T-helper 17 cell (primary cell): ENCODE results near the gene CACNA1H. TPM values are rescaled to one million over a fixed set of nuclear protein-coding genes. Genes with fewer than 3 reads are reported as not detected.

Source experiments
- ATAC-seq: fragments of 150-1000 bp; cut with Tn5 transposase; 2 replicates; pipeline ENCODE4 v1.10.0; 2021; ENCODE audit warnings: mild to moderate bottlenecking, moderate library complexity
- DNase-seq, 3 donors: peaks; one replicate each; pipeline versions ENCODE4 v3.0.0 to v3.0.0-alpha.2; 2020 to 2021
- H3K9me3 ChIP-seq: one replicate; pipeline ENCODE4 v1.7.0; 2013; ENCODE audit warnings: low read length, mild to moderate bottlenecking; ENCODE audit not compliant: control insufficient read depth, poor library complexity, severe bottlenecking
- H3K27ac Mint-ChIP-seq: one replicate; pipeline ENCODE4 v1.8.0; 2022; ENCODE audit warnings: mild to moderate bottlenecking, moderate library complexity, mixed read lengths
- H3K27me3 Mint-ChIP-seq: one replicate; pipeline ENCODE4 v1.8.0; 2022; ENCODE audit warnings: mixed read lengths
- H3K36me3 Mint-ChIP-seq: one replicate; pipeline ENCODE4 v1.8.0; 2022; ENCODE audit warnings: low read depth, mixed read lengths
- H3K4me1 Mint-ChIP-seq: one replicate; pipeline ENCODE4 v1.8.0; 2022; ENCODE audit warnings: mild to moderate bottlenecking, mixed read lengths
- H3K4me3 Mint-ChIP-seq: one replicate; pipeline ENCODE4 v1.8.0; 2022; ENCODE audit warnings: mild to moderate bottlenecking, moderate library complexity, mixed read lengths
- total RNA-seq, 4 donors: library from RNA in 2 of 4; stranded (reverse) in 2 of 4; gene quantifications; one replicate each; pipeline ENCODE4 v1.2.3 and lab custom pipeline; 2022 to 2026

CACNA1H gene
- total RNA-seq, 2 donors from 2014 or later, result 8.6 to 9.5 TPM

GRCh38 chr16:1117176-1117900 is 35.6 kb upstream of the CACNA1H start:
- Mint-ChIP-seq H3K36me3 (no peaks in the 10 kb centered on the region), H3K4me1 (no peaks in the 10 kb centered on the region), H3K27ac (no peak overlapping the region), H3K27me3 (peaks cover 5% of the 10 kb centered on the region), H3K4me3 (no peak overlapping the region)
- no peaks in the 10 kb centered on the region for H3K9me3 ChIP-seq
- ATAC-seq, result no peak
- DNase-seq, result no peak

GRCh38 chr16:1117926-1118325 is 35.0 kb upstream of the CACNA1H start:
- H3K4me1 Mint-ChIP-seq, result no peaks in the 10 kb centered on the region
- H3K4me3 Mint-ChIP-seq, result no peak overlapping the region
- no peaks in the 10 kb centered on the region for H3K9me3 ChIP-seq
- no peaks in the 10 kb centered on the region for H3K36me3 Mint-ChIP-seq
- ATAC-seq (no peak), DNase-seq (no peak)
- no peak overlapping the region for H3K27ac Mint-ChIP-seq
- peaks cover 4% of the 10 kb centered on the region for H3K27me3 Mint-ChIP-seq

- Mint-ChIP-seq H3K27ac (no peak overlapping the region), H3K4me1 (no peaks in the 10 kb centered on the region), H3K27me3 (no peaks in the 10 kb centered on the region), H3K4me3 (no peak overlapping the region), H3K36me3 (no peaks in the 10 kb centered on the region)
- H3K9me3 ChIP-seq, result no peaks in the 10 kb centered on the region
- DNase-seq (no peak), ATAC-seq (no peak)
These were observed 33.8 kb upstream of the CACNA1H start for GRCh38 chr16:1119129-1119528.

- no peak for ATAC-seq
- no peak for DNase-seq
- H3K4me3 Mint-ChIP-seq, result no peak overlapping the region
These were observed 32.9 kb upstream of the CACNA1H start for GRCh38 chr16:1119766-1120576.

GRCh38 chr16:1120577-1120941 is 32.3 kb upstream of the CACNA1H start:
- no peaks in the 10 kb centered on the region for H3K27me3 Mint-ChIP-seq
- H3K36me3 Mint-ChIP-seq, result no peaks in the 10 kb centered on the region
- no peak overlapping the region for H3K4me3 Mint-ChIP-seq
- H3K27ac Mint-ChIP-seq, result no peak overlapping the region
- no peaks in the 10 kb centered on the region for H3K9me3 ChIP-seq
- peaks cover under 1% of the 10 kb centered on the region for H3K4me1 Mint-ChIP-seq
- DNase-seq, result no peak
- ATAC-seq, result no peak

More at GRCh38 chr16:1119766-1120576, 32.9 kb upstream of the CACNA1H start:
- H3K9me3 ChIP-seq, result no peaks in the 10 kb centered on the region
- no peak overlapping the region for H3K27ac Mint-ChIP-seq
- no peaks in the 10 kb centered on the region for H3K27me3 Mint-ChIP-seq
- no peaks in the 10 kb centered on the region for H3K4me1 Mint-ChIP-seq
- H3K36me3 Mint-ChIP-seq, result no peaks in the 10 kb centered on the region

- no peak overlapping the region for H3K4me3 Mint-ChIP-seq
- no peaks in the 10 kb centered on the region for H3K36me3 Mint-ChIP-seq
- no peak overlapping the region for H3K27ac Mint-ChIP-seq
- DNase-seq (no peak), ATAC-seq (no peak)
- no peaks in the 10 kb centered on the region for H3K27me3 Mint-ChIP-seq
- H3K9me3 ChIP-seq, result no peaks in the 10 kb centered on the region
- peaks cover 4% of the 10 kb centered on the region for H3K4me1 Mint-ChIP-seq
These were observed 31.9 kb upstream of the CACNA1H start for GRCh38 chr16:1121009-1121408.

GRCh38 chr16:1121601-1122397 is 31.1 kb upstream of the CACNA1H start:
- no peak for ATAC-seq

GRCh38 chr16:1122398-1122765 is 30.5 kb upstream of the CACNA1H start:
- no peaks in the 10 kb centered on the region for H3K9me3 ChIP-seq
- Mint-ChIP-seq H3K27ac (no peak overlapping the region), H3K27me3 (no peaks in the 10 kb centered on the region), H3K36me3 (no peaks in the 10 kb centered on the region), H3K4me3 (no peak overlapping the region), H3K4me1 (peaks cover 4% of the 10 kb centered on the region)
- DNase-seq (no peak), ATAC-seq (no peak)

More at GRCh38 chr16:1121601-1122397, 31.1 kb upstream of the CACNA1H start:
- no peaks in the 10 kb centered on the region for H3K27me3 Mint-ChIP-seq
- no peak overlapping the region for H3K27ac Mint-ChIP-seq
- H3K36me3 Mint-ChIP-seq, result no peaks in the 10 kb centered on the region
- no peak overlapping the region for H3K4me3 Mint-ChIP-seq
- no peak for DNase-seq
- H3K4me1 Mint-ChIP-seq, result peaks cover 4% of the 10 kb centered on the region
- H3K9me3 ChIP-seq, result no peaks in the 10 kb centered on the region

GRCh38 chr16:1123525-1124230 is 29.2 kb upstream of the CACNA1H start:
- Mint-ChIP-seq H3K27ac (no peak overlapping the region), H3K27me3 (no peaks in the 10 kb centered on the region), H3K4me1 (peaks cover 4% of the 10 kb centered on the region), H3K4me3 (no peak overlapping the region), H3K36me3 (no peaks in the 10 kb centered on the region)
- H3K9me3 ChIP-seq, result no peaks in the 10 kb centered on the region
- DNase-seq (no peak), ATAC-seq (no peak)

GRCh38 chr16:1124291-1124690 is 28.6 kb upstream of the CACNA1H start:
- H3K9me3 ChIP-seq, result no peaks in the 10 kb centered on the region
- peaks cover 4% of the 10 kb centered on the region for H3K4me1 Mint-ChIP-seq
- no peaks in the 10 kb centered on the region for H3K27me3 Mint-ChIP-seq
- no peak for ATAC-seq
- no peak overlapping the region for H3K27ac Mint-ChIP-seq
- H3K4me3 Mint-ChIP-seq, result no peak overlapping the region
- no peaks in the 10 kb centered on the region for H3K36me3 Mint-ChIP-seq
- DNase-seq, result no peak

GRCh38 chr16:1124795-1125194 is 28.1 kb upstream of the CACNA1H start:
- H3K27ac Mint-ChIP-seq, result no peak overlapping the region
- H3K36me3 Mint-ChIP-seq, result no peaks in the 10 kb centered on the region
- H3K9me3 ChIP-seq, result no peaks in the 10 kb centered on the region
- no peak for DNase-seq
- ATAC-seq, result no peak
- H3K27me3 Mint-ChIP-seq, result no peaks in the 10 kb centered on the region
- no peak overlapping the region for H3K4me3 Mint-ChIP-seq
- H3K4me1 Mint-ChIP-seq, result peaks cover 4% of the 10 kb centered on the region

- ATAC-seq, result peak; percentile 35
- H3K27me3 Mint-ChIP-seq, result no peaks in the 10 kb centered on the region
- H3K36me3 Mint-ChIP-seq, result no peaks in the 10 kb centered on the region
- peaks cover 4% of the 10 kb centered on the region for H3K4me1 Mint-ChIP-seq
- H3K27ac Mint-ChIP-seq, result no peak overlapping the region
- DNase-seq, result no peak
- no peaks in the 10 kb centered on the region for H3K9me3 ChIP-seq
- no peak overlapping the region for H3K4me3 Mint-ChIP-seq
These were observed 27.4 kb upstream of the CACNA1H start for GRCh38 chr16:1125471-1125870.

GRCh38 chr16:1126044-1126443 is 26.9 kb upstream of the CACNA1H start:
- Mint-ChIP-seq H3K4me3 (no peak overlapping the region), H3K27me3 (no peaks in the 10 kb centered on the region), H3K36me3 (no peaks in the 10 kb centered on the region), H3K27ac (no peak overlapping the region), H3K4me1 (peaks cover 4% of the 10 kb centered on the region)
- no peak for DNase-seq
- no peaks in the 10 kb centered on the region for H3K9me3 ChIP-seq
- ATAC-seq, result no peak
